CD8-positive, alpha-beta memory T cell (primary cell): ENCODE data around the gene PRDM2. TPM values are rescaled to one million over a fixed set of nuclear protein-coding genes. Genes with fewer than 3 reads are reported as not detected.

Source experiments
- CTCF ChIA-PET: fragments of 350-600 bp; sonication (Branson Sonifier 250); formaldehyde crosslinking; loops from one replicate; lab custom pipeline; 2021; ENCODE audit warnings: antibody characterized with exemption; lab: Charles Lee
- POLR2A ChIA-PET: fragments of 350-600 bp; sonication (Branson Sonifier 250); formaldehyde crosslinking; loops from one replicate; lab custom pipeline; 2021; ENCODE audit warnings: antibody characterized with exemption; lab: Charles Lee
- DNase-seq, 5 donors: peaks; one replicate each; pipeline versions ENCODE4 v3.0.0 to v3.0.0-alpha.2; 2020 to 2022; ENCODE audit warnings: mixed read lengths in 1 of 5
- H3K27ac ChIP-seq: one replicate; pipeline ENCODE4 v1.7.0; 2013; ENCODE audit warnings: low read depth, mild to moderate bottlenecking, low read length, moderate library complexity
- H3K27me3 ChIP-seq: 2 replicates; pipeline ENCODE4 v1.7.0; 2013; ENCODE audit warnings: low read length, mild to moderate bottlenecking; ENCODE audit not compliant: insufficient read depth, poor library complexity, severe bottlenecking
- H3K36me3 ChIP-seq: 2 replicates; pipeline ENCODE4 v1.7.0; 2013; ENCODE audit warnings: mild to moderate bottlenecking, low read length, moderate library complexity; ENCODE audit not compliant: insufficient read depth
- H3K4me1 ChIP-seq: 2 replicates; pipeline ENCODE4 v1.7.0; 2013; ENCODE audit warnings: mild to moderate bottlenecking, low read length, moderate library complexity; ENCODE audit not compliant: insufficient read depth
- H3K4me3 ChIP-seq: 2 replicates; pipeline ENCODE4 v1.7.0; 2013; ENCODE audit warnings: mild to moderate bottlenecking, low read length
- H3K9me3 ChIP-seq: 2 replicates; pipeline ENCODE4 v1.7.0; 2013; ENCODE audit warnings: mild to moderate bottlenecking, low read length
- H3K27ac Mint-ChIP-seq, 8 donors: one replicate each; pipeline ENCODE4 v1.8.0; 2020 to 2021; ENCODE audit warnings: mixed read lengths in 8 of 8, mild to moderate bottlenecking in 6 of 8, inconsistent platforms in 3 of 8, moderate library complexity in 3 of 8
- H3K27me3 Mint-ChIP-seq, 2 donors: one replicate each; pipeline ENCODE4 v1.8.0; 2020 to 2021; ENCODE audit warnings: mixed read lengths in 2 of 2, mild to moderate bottlenecking in 1 of 2, moderate library complexity in 1 of 2
- H3K36me3 Mint-ChIP-seq, 3 donors: one replicate each; pipeline ENCODE4 v1.8.0; 2020 to 2021; ENCODE audit warnings: mixed read lengths in 3 of 3, inconsistent platforms in 1 of 3, mild to moderate bottlenecking in 1 of 3
- H3K4me1 Mint-ChIP-seq, 3 donors: one replicate each; pipeline ENCODE4 v1.8.0; 2020 to 2021; ENCODE audit warnings: mixed read lengths in 3 of 3, inconsistent platforms in 1 of 3, mild to moderate bottlenecking in 1 of 3
- H3K4me3 Mint-ChIP-seq, 7 donors: one replicate each; pipeline ENCODE4 v1.8.0; 2020 to 2021; ENCODE audit warnings: mixed read lengths in 7 of 7, mild to moderate bottlenecking in 6 of 7, moderate library complexity in 4 of 7, inconsistent platforms in 2 of 7
- H3K9me3 Mint-ChIP-seq, 5 donors: one replicate each; pipeline ENCODE4 v1.8.0; 2020 to 2022; ENCODE audit warnings: mixed read lengths in 5 of 5, mild to moderate bottlenecking in 3 of 5, moderate library complexity in 2 of 5, inconsistent platforms in 1 of 5
- polyA plus RNA-seq: library from polyadenylated mRNA; unstranded; fragments of 300-500 nt; fragmentation: Illumina TruSeq; gene quantifications from one replicate; pipeline ENCODE4 v1.2.3, GENCODE V29; 2021
- total RNA-seq, 2 experiments: library from RNA; stranded (reverse); gene quantifications; one replicate each; pipeline ENCODE4 v1.2.3, GENCODE V29; 2021

Gene PRDM2
- total and polyA plus RNA-seq, 3 experiments from 2014 or later = 24.4 to 70.1 (median 67.9) TPM

DNA sequence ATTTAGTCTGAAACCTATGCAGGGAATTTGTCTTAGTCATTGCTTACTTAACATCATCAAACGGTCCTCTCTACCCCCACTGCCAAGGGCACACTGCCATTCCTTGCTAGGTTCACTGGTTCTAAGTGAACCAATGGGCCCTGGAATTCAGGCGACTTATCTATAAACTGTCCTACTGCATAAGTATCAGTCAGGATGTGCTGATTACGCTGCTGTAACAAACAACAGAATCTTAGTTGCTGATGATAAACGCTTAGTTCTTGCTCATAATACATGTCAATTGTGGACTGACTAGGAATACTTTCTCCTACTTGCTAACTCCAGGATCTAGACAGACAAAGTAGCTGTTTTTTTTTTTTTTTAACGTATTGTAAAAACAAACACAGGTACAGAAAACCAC, 136.1 kb downstream of the PRDM2 start:
- Mint-ChIP-seq H3K27me3 (peaks cover 14 to 36% of the 10 kb centered on the region in 2 donors), H3K36me3 (peaks cover 0 to 3% (median 0%) of the 10 kb centered on the region in 3 donors), H3K4me1 (no peaks in the 10 kb centered on the region), H3K9me3 (peaks cover 0 to 3% (median 3%) of the 10 kb centered on the region in 5 donors), H3K4me3 (no peak overlapping the region), H3K27ac (no peak overlapping the region)
- no peaks in the 10 kb centered on the region for H3K36me3 ChIP-seq
- ChIA-PET CTCF (no interaction called here), POLR2A (no interaction called here)
- no peaks in the 10 kb centered on the region for H3K27me3 ChIP-seq
- no peak for DNase-seq
- no peaks in the 10 kb centered on the region for H3K9me3 ChIP-seq
- no peaks in the 10 kb centered on the region for H3K4me1 ChIP-seq
- H3K4me3 ChIP-seq = no peak overlapping the region
- H3K27ac ChIP-seq = no peak overlapping the region

GRCh38 chr1:13836631-13837030, 136.6 kb downstream of the PRDM2 start:
- Mint-ChIP-seq H3K4me3 (no peak overlapping the region), H3K27ac (no peak overlapping the region), H3K27me3 (peaks cover 14 to 41% of the 10 kb centered on the region in 2 donors), H3K9me3 (peaks cover 0 to 3% (median 3%) of the 10 kb centered on the region in 5 donors), H3K36me3 (peaks cover 0 to 3% (median 0%) of the 10 kb centered on the region in 3 donors), H3K4me1 (no peaks in the 10 kb centered on the region)
- ChIA-PET CTCF (no interaction called here), POLR2A (no interaction called here)
- no peaks in the 10 kb centered on the region for H3K4me1 ChIP-seq
- no peaks in the 10 kb centered on the region for H3K27me3 ChIP-seq
- no peak overlapping the region for H3K4me3 ChIP-seq
- H3K9me3 ChIP-seq = no peaks in the 10 kb centered on the region
- no peak overlapping the region for H3K27ac ChIP-seq
- no peak for DNase-seq
- no peaks in the 10 kb centered on the region for H3K36me3 ChIP-seq

- H3K9me3 ChIP-seq = no peaks in the 10 kb centered on the region
- no peaks in the 10 kb centered on the region for H3K4me1 ChIP-seq
- H3K27ac ChIP-seq = no peak overlapping the region
- Mint-ChIP-seq H3K36me3 (peaks cover 0 to 3% (median 0%) of the 10 kb centered on the region in 3 donors), H3K27ac (no peak overlapping the region), H3K27me3 (peaks cover 19 to 54% of the 10 kb centered on the region in 2 donors), H3K9me3 (peaks cover 0 to 7% (median 3%) of the 10 kb centered on the region in 5 donors), H3K4me1 (no peaks in the 10 kb centered on the region), H3K4me3 (no peak overlapping the region)
- H3K36me3 ChIP-seq = no peaks in the 10 kb centered on the region
- H3K27me3 ChIP-seq = no peaks in the 10 kb centered on the region
- no peak for DNase-seq
- no peak overlapping the region for H3K4me3 ChIP-seq
- POLR2A ChIA-PET = no interaction called here
- CTCF ChIA-PET = no interaction called here
Observed at GRCh38 chr1:13838236-13838635, 138.2 kb downstream of the PRDM2 start.

- CTCF ChIA-PET = no interaction called here
- no peaks in the 10 kb centered on the region for H3K36me3 ChIP-seq
- H3K9me3 Mint-ChIP-seq = peaks cover 0 to 7% (median 0%) of the 10 kb centered on the region in 5 donors
- H3K27ac ChIP-seq = no peak overlapping the region
- POLR2A ChIA-PET = no interaction called here
- H3K36me3 Mint-ChIP-seq = peaks cover 0 to 3% (median 0%) of the 10 kb centered on the region in 3 donors
- no peaks in the 10 kb centered on the region for H3K4me1 Mint-ChIP-seq
- peaks cover 14 to 55% of the 10 kb centered on the region in 2 donors for H3K27me3 Mint-ChIP-seq
- no peak overlapping the region for H3K4me3 ChIP-seq
- no peaks in the 10 kb centered on the region for H3K4me1 ChIP-seq
- no peak overlapping the region for H3K4me3 Mint-ChIP-seq
- no peaks in the 10 kb centered on the region for H3K9me3 ChIP-seq
- DNase-seq = no peak
- H3K27ac Mint-ChIP-seq = no peak overlapping the region
- no peaks in the 10 kb centered on the region for H3K27me3 ChIP-seq
Observed at GRCh38 chr1:13842497-13842896, 142.5 kb downstream of the PRDM2 start.

GRCh38 chr1:13851726-13852125, 151.7 kb downstream of the PRDM2 start:
- no peaks in the 10 kb centered on the region for H3K4me1 ChIP-seq
- no peaks in the 10 kb centered on the region for H3K36me3 ChIP-seq
- Mint-ChIP-seq H3K27ac (no peak overlapping the region), H3K9me3 (peaks cover 0 to 14% (median 5%) of the 10 kb centered on the region in 5 donors), H3K27me3 (peaks cover 5 to 9% of the 10 kb centered on the region in 2 donors), H3K36me3 (peaks cover 1 to 25% (median 3%) of the 10 kb centered on the region in 3 donors), H3K4me1 (no peaks in the 10 kb centered on the region), H3K4me3 (no peak overlapping the region)
- H3K27ac ChIP-seq = no peak overlapping the region
- no peak overlapping the region for H3K4me3 ChIP-seq
- POLR2A ChIA-PET = no interaction called here
- no peak for DNase-seq
- CTCF ChIA-PET = no interaction called here
- no peaks in the 10 kb centered on the region for H3K9me3 ChIP-seq
- H3K27me3 ChIP-seq = no peaks in the 10 kb centered on the region

- no peaks in the 10 kb centered on the region for H3K4me1 Mint-ChIP-seq
- no peaks in the 10 kb centered on the region for H3K9me3 ChIP-seq
- ChIA-PET CTCF (no interaction called here), POLR2A (no interaction called here)
- no peak overlapping the region for H3K27ac Mint-ChIP-seq
- peaks cover 0 to 15% (median 1%) of the 10 kb centered on the region in 3 donors for H3K36me3 Mint-ChIP-seq
- H3K4me3 Mint-ChIP-seq = no peak overlapping the region
- DNase-seq = no peak
- no peak overlapping the region for H3K27ac ChIP-seq
- H3K4me3 ChIP-seq = no peak overlapping the region
- H3K36me3 ChIP-seq = no peaks in the 10 kb centered on the region
- H3K27me3 ChIP-seq = no peaks in the 10 kb centered on the region
- H3K9me3 Mint-ChIP-seq = peaks cover 0 to 14% (median 5%) of the 10 kb centered on the region in 5 donors
- H3K4me1 ChIP-seq = no peaks in the 10 kb centered on the region
- H3K27me3 Mint-ChIP-seq = peaks cover 6 to 8% of the 10 kb centered on the region in 2 donors
Observed at GRCh38 chr1:13855554-13855953, 155.6 kb downstream of the PRDM2 start.

GRCh38 chr1:13860031-13860430, 160.0 kb downstream of the PRDM2 start:
- no peak overlapping the region for H3K27ac ChIP-seq
- Mint-ChIP-seq H3K27ac (no peak overlapping the region), H3K27me3 (peaks cover 8 to 21% of the 10 kb centered on the region in 2 donors), H3K9me3 (peaks cover 0 to 11% (median 5%) of the 10 kb centered on the region in 5 donors), H3K4me1 (no peaks in the 10 kb centered on the region), H3K4me3 (no peak overlapping the region), H3K36me3 (peaks cover 0 to 10% (median 1%) of the 10 kb centered on the region in 3 donors)
- H3K9me3 ChIP-seq = no peaks in the 10 kb centered on the region
- POLR2A ChIA-PET = no interaction called here
- no peak for DNase-seq
- CTCF ChIA-PET = no interaction called here
- no peaks in the 10 kb centered on the region for H3K36me3 ChIP-seq
- H3K4me1 ChIP-seq = no peaks in the 10 kb centered on the region
- H3K27me3 ChIP-seq = no peaks in the 10 kb centered on the region
- H3K4me3 ChIP-seq = no peak overlapping the region

GRCh38 chr1:13864760-13865159, 164.8 kb downstream of the PRDM2 start:
- H3K4me3 Mint-ChIP-seq = no peak overlapping the region
- H3K27me3 ChIP-seq = no peaks in the 10 kb centered on the region
- DNase-seq = no peak
- H3K9me3 ChIP-seq = no peaks in the 10 kb centered on the region
- no peaks in the 10 kb centered on the region for H3K36me3 Mint-ChIP-seq
- no peaks in the 10 kb centered on the region for H3K36me3 ChIP-seq
- no peak overlapping the region for H3K27ac Mint-ChIP-seq
- H3K9me3 Mint-ChIP-seq = peaks cover 0 to 3% (median 0%) of the 10 kb centered on the region in 5 donors
- H3K27me3 Mint-ChIP-seq = peaks cover 2 to 14% of the 10 kb centered on the region in 2 donors
- no peak overlapping the region for H3K4me3 ChIP-seq
- ChIA-PET CTCF (no interaction called here), POLR2A (no interaction called here)
- no peaks in the 10 kb centered on the region for H3K4me1 Mint-ChIP-seq
- no peaks in the 10 kb centered on the region for H3K4me1 ChIP-seq
- H3K27ac ChIP-seq = no peak overlapping the region
